ENCODE measurements around the gene HGF.
A peak's percentile ranks its signal among the peaks of the same experiment; 100 is the strongest.
"Not testable (repeated sequence)": the region's sequence is repeated elsewhere in the genome, so short reads cannot be mapped to it uniquely, and the experiment has no call there.

The HGF gene

GRCh38 chr7:81769891-81770727 lies at the start of gene HGF:
Gene HGF (minus strand): TSS chr7:81770047. CDS start chr7:81769971, 76 bp downstream.
- H3K27ac ChIP-seq: peak within 1 kb of the TSS; percentile 71 to 76
- TF ChIP-seq CTCF (IDR thresholded peaks at IDR 0.05): no peak
- peak; percentile 81 for DNase-seq (ENCODE audit: low spot score)
- peak within 1 kb of the TSS; percentile 70 for H3K4me3 ChIP-seq

- TF ChIP-seq CTCF (IDR thresholded peaks at IDR 0.05): no peak
- H3K4me3 ChIP-seq: no peak overlapping the region
- no peak for DNase-seq (ENCODE audit: low spot score)
- no peak overlapping the region for H3K27ac ChIP-seq
These were observed 46.5 kb upstream of the HGF start for GRCh38 chr7:81816312-81816711.

- not testable (repeated sequence) for H3K27ac ChIP-seq; H3K4me3 ChIP-seq; DNase-seq (ENCODE audit: low spot score)
These were observed 43.1 kb upstream of the HGF start for GRCh38 chr7:81812866-81813476.

- TF ChIP-seq CTCF (IDR thresholded peaks at IDR 0.05): no peak
- Histone ChIP-seq H3K27ac (no peak overlapping the region), H3K4me3 (no peak overlapping the region)
- no peak for DNase-seq (ENCODE audit: low spot score)
These were observed 42.4 kb upstream of the HGF start for GRCh38 chr7:81811956-81812865.

GRCh38 chr7:81810476-81811155 lies 40.8 kb upstream of the HGF start:
- no peak for DNase-seq (ENCODE audit: low spot score)
- no peak for TF ChIP-seq CTCF (IDR thresholded peaks at IDR 0.05)
- no peak overlapping the region for H3K4me3 ChIP-seq
- peak overlapping the region; percentile 9 to 26 for H3K27ac ChIP-seq

GRCh38 chr7:81808310-81808709 lies 38.5 kb upstream of the HGF start:
- DNase-seq (ENCODE audit: low spot score); H3K27ac ChIP-seq; H3K4me3 ChIP-seq: not testable (repeated sequence)

GRCh38 chr7:81803267-81803666 lies 33.4 kb upstream of the HGF start:
- H3K27ac ChIP-seq: no peak overlapping the region
- TF ChIP-seq CTCF (IDR thresholded peaks at IDR 0.05): no peak
- DNase-seq (ENCODE audit: low spot score): no peak
- no peak overlapping the region for H3K4me3 ChIP-seq
